ENCODE results near the gene PSMD13.
"Not testable (repeated sequence)": the region's sequence is repeated elsewhere in the genome, so short reads cannot be mapped to it uniquely, and the experiment has no call there.

Gene PSMD13

GRCh38 chr11:217704-218103 lies 19.1 kb upstream of the PSMD13 start:
- no peak for DNase-seq (ENCODE audit: low spot score)

GRCh38 chr11:218815-219593 lies 17.8 kb upstream of the PSMD13 start:
- DNase-seq (ENCODE audit: low spot score): no peak

- DNase-seq (ENCODE audit: low spot score): not testable (repeated sequence)
Measured at GRCh38 chr11:220641-221215, 16.0 kb upstream of the PSMD13 start.

GRCh38 chr11:221539-221938 lies 15.2 kb upstream of the PSMD13 start:
- no peak for DNase-seq (ENCODE audit: low spot score)

GRCh38 chr11:221998-222789 lies 14.6 kb upstream of the PSMD13 start:
- DNase-seq (ENCODE audit: low spot score): no peak

- DNase-seq (ENCODE audit: low spot score): no peak
Measured at GRCh38 chr11:223026-223789, 13.6 kb upstream of the PSMD13 start.

GRCh38 chr11:223884-224283 lies 12.9 kb upstream of the PSMD13 start:
- DNase-seq (ENCODE audit: low spot score): no peak

GRCh38 chr11:224424-224823 lies 12.4 kb upstream of the PSMD13 start:
- no peak for DNase-seq (ENCODE audit: low spot score)

GRCh38 chr11:225734-226453 lies 10.9 kb upstream of the PSMD13 start:
- no peak for DNase-seq (ENCODE audit: low spot score)

GRCh38 chr11:227824-228379 lies 8.9 kb upstream of the PSMD13 start:
- DNase-seq (ENCODE audit: low spot score): no peak

- no peak for DNase-seq (ENCODE audit: low spot score)
Measured at GRCh38 chr11:230431-230830, 6.3 kb upstream of the PSMD13 start.

- no peak for DNase-seq (ENCODE audit: low spot score)
Measured at GRCh38 chr11:232783-233565, 3.8 kb upstream of the PSMD13 start.

- DNase-seq (ENCODE audit: low spot score): no peak
Measured at GRCh38 chr11:235180-235579, 1.6 kb upstream of the PSMD13 start.

- DNase-seq (ENCODE audit: low spot score): no peak
Measured at GRCh38 chr11:235609-235996, 1.2 kb upstream of the PSMD13 start.

GRCh38 chr11:235997-236773 lies 591 bp upstream of the PSMD13 start, which contains the start of gene SIRT3:
Gene SIRT3, minus strand, starts transcription at chr11:236342. Its CDS starts 14 bp downstream, at chr11:236328.
- peak; percentile 96 for DNase-seq (ENCODE audit: low spot score)

- not testable (repeated sequence) for DNase-seq (ENCODE audit: low spot score)
Measured at GRCh38 chr11:238346-238745, 1.6 kb downstream of the PSMD13 start.

GRCh38 chr11:240315-240714 lies 3.5 kb downstream of the PSMD13 start:
- DNase-seq (ENCODE audit: low spot score): no peak

- DNase-seq (ENCODE audit: low spot score): no peak
Measured at GRCh38 chr11:241634-242033, 4.9 kb downstream of the PSMD13 start.

- no peak for DNase-seq (ENCODE audit: low spot score)
Measured at GRCh38 chr11:244376-244775, 7.6 kb downstream of the PSMD13 start.

GRCh38 chr11:249062-249461 lies 12.3 kb downstream of the PSMD13 start:
- DNase-seq (ENCODE audit: low spot score): no peak

Data from germinal center (tissue), 1 donor.